NCI-H2196 (cell line): Measurements from ENCODE around the gene MTMR11.
"Not testable (repeated sequence)": the region's sequence is repeated elsewhere in the genome, so short reads cannot be mapped to it uniquely, and the experiment has no call there.

ENCODE experiments used
- DNase-seq: peaks from one replicate; lab custom pipeline; 2025; ENCODE audit not compliant: unreplicated experiment; lab: John Stamatoyannopoulos, UW

MTMR11 gene

DNA sequence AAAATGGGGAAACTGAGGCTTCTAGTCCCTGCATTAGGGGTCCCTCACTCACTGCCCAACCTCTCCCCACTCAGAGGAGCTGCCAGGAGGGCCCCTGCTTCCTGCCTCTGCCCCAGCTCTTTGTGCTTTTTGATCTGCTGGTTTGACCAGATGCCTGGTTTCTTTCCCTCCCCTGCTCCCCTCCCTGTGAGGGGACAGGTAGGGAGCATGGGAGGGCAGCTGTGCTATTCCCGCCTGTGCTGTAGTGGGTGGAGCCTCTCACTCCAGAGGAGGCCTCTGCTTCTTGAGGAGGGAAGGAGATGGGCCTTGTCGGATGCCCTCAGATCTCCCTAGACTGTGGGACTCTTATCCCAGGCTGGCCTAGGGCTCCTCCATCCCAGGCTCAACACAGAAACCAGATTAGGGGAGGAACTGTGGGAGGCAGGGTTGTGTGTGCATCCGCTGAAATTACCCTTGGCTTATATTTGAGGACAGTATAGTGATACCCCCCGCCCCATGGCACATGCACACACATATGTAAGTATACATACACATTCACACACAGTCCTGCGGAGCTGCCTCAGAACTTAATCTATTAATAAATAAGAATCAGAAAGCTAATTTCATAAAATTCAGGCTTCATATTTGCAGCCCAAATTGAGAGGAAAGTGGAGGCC, 32.7 kb downstream of the MTMR11 start:
- no peak for DNase-seq

- peak; percentile 94 for DNase-seq
These were observed 37.0 kb downstream of the MTMR11 start, which contains the start of gene BOLA1 for GRCh38 chr1:149899460-149900284. Gene BOLA1, plus strand, starts transcription at chr1:149899568. Its CDS starts 492 bp downstream, at chr1:149900060.

DNA sequence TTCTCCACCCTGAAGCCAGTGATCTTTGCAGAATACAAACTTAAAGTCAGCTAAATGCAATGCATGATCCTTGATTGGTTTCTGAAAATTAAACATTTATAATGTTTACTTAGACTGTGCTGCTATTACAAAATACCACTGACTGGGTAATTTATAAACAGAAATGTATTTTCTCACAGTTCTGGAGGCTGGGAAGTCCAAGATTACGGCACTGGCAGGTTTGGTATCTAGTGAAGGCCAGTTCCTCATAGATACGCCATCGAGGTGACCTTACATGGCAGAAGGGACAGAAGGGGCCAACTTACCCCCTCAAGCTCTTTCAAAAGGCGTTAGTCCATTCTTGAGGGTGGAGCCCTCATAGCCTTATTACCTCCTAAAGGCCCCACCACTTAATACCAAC, 40.1 kb downstream of the MTMR11 start:
- no peak for DNase-seq

GRCh38 chr1:149888999-149889289, 47.7 kb downstream of the MTMR11 start:
- DNase-seq, result no peak

DNA sequence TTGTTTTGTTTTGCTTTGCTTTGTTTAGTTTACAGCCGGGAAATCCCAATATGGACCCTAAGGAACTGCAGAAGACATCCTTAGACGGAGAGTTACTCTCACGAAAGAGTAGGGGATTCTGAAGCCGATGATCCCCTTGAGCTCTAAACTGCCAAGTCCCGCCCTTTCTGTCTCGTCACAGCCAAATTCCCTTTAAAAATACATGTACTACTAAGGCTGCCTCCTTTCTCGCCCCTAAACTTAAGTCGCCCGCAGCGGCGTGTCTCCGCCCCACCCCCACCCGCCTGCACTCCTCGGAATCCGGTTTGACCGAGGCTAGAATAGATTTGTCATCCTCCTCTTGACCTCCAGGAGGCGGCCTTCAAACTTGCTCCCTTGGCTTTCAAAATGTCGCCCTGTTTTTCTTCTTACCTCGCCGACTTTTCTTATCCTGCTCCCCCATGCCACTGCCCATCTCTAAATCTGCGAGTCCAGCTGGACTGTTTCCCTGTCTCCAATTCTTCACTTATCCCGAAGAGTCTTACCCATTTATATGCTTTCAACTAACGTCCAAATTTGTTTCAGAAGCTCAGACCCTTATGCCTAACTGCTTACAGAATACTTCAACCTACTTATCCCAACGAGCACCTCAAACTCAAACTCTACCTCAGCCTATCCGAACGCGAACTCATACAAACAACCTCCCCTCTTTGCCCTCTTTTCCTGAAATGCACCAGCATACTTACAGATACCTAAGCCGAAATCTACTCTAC, 48.3 kb downstream of the MTMR11 start:
- peak; percentile 79 for DNase-seq

- DNase-seq, result peak; percentile 93
These were observed 49.0 kb downstream of the MTMR11 start for GRCh38 chr1:149887456-149888246.

- not testable (repeated sequence) for DNase-seq
These were observed 49.6 kb downstream of the MTMR11 start for GRCh38 chr1:149887196-149887455.

DNA sequence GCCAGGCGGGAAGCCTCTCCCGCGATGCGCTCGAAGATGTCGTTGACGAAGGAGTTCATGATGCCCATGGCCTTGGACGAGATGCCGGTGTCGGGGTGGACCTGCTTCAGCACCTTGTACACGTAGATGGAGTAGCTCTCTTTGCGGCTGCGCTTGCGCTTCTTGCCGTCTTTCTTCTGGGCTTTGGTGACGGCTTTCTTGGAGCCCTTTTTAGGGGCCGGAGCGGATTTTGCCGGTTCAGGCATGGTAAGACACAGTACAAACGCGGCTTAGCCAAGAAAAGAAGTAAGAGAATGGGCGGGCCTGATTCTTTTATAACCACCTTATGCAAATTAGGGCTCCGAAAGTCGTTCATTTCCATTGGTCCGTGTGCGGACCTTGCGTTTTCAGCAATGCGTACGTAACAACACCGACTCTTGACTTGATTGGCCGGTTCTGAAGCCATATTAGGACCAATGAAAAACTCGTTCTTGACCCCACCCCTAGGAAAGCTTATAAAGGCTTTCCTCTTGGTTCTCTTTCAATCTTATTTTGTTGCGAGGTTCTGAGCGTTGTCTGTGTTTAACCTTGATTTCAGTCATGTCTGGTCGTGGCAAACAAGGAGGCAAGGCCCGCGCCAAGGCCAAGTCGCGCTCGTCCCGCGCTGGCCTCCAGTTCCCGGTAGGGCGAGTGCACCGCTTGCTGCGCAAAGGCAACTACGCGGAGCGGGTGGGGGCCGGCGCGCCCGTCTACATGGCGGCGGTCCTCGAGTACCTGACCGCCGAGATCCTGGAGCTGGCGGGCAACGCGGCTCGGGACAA, 50.1 kb downstream of the MTMR11 start:
- peak; percentile 97 for DNase-seq

GRCh38 chr1:149886121-149886395, 50.6 kb downstream of the MTMR11 start:
- DNase-seq, result not testable (repeated sequence)

DNA sequence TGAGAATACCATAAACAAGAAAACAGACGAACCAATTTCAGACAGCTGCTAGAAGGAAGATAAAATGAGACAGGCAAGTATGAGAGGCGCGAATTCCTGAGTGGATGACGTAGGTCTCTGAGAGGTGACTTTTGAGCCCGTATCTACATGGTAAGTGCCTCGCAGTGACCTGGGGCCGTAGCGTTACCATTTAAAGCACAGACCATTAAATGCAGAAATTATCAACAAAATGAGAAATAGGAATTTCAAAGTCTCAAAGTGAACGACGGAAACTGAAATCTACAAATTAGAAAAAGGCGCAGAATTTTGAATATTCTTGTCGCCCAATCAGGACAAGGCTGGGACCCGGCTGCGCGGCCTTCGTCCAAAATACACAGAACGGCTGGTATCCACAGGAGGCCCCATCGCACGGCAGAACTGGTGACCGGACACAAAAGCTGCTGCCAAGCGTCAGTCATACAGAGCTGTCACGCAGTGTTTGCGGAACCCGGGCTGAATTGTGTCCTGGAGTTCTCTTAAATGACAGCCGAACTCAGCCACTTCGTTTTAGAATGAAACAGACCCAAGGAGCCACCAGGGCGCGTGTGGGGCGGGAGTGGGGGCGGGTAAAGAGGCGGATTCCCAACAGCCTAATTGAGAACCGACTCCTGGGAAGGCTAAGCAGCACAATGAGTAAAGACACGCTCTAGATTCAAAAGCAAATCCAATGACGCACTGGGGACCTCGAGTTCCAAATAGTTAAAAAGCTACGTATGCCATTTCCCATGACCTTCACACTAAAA, 51.1 kb downstream of the MTMR11 start:
- peak; percentile 91 for DNase-seq

GRCh38 chr1:149884433-149885338, 52.0 kb downstream of the MTMR11 start:
- peak; percentile 33 for DNase-seq

- DNase-seq, result no peak
These were observed 53.0 kb downstream of the MTMR11 start for GRCh38 chr1:149883598-149884247.

GRCh38 chr1:149881876-149882275, 54.8 kb downstream of the MTMR11 start:
- no peak for DNase-seq

GRCh38 chr1:149879556-149879955, 57.1 kb downstream of the MTMR11 start:
- DNase-seq, result no peak
